Stimulated activated CD8-positive, alpha-beta memory T cell treated with anti-CD3 and anti-CD28 coated beads, Interleukin-4, amount 100 ng/mL, for 24 hours (primary cell): ENCODE data around the gene ATG101.

Experiments
- DNase-seq: peaks from one replicate; pipeline ENCODE4 v3.0.0-alpha.2; 2020; ENCODE audit warnings: low read depth

The ATG101 gene

DNA sequence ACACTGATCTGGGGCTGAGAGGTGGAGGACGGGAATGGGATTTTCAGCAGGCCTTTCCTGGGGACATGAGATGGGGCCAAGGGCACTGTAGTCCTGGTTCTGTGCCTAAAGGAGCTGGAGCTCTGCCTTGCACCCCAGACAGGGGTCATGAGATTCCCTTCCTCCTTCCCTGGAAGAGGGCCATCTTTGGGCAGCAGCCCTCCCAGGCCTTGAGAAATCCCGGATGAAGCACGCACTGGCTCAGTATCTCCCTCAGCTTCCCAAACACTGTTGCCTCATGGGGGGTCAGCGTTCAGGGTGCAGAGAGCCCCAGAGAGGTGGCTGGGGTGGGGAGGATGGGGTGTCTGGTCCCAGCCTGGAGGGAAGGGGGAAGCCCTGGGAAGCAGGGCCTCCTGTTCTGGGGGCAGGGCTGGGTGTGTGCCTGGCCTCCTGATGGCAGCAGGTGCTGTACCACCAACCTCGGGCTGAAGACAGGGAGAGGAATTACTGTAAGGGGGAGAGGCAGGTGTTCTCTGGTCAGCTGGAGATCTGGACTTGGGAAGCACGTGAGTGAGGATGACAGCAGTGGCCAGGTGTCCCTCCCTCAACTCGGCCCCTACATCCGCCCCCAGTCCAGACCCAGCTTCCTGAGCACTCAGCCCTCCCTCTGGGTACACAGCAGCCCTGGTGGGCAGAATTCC lies 26.9 kb upstream of the ATG101 start:
- no peak for DNase-seq

- DNase-seq = no peak
Observed at GRCh38 chr12:52043386-52044212, 26.2 kb upstream of the ATG101 start.

DNA sequence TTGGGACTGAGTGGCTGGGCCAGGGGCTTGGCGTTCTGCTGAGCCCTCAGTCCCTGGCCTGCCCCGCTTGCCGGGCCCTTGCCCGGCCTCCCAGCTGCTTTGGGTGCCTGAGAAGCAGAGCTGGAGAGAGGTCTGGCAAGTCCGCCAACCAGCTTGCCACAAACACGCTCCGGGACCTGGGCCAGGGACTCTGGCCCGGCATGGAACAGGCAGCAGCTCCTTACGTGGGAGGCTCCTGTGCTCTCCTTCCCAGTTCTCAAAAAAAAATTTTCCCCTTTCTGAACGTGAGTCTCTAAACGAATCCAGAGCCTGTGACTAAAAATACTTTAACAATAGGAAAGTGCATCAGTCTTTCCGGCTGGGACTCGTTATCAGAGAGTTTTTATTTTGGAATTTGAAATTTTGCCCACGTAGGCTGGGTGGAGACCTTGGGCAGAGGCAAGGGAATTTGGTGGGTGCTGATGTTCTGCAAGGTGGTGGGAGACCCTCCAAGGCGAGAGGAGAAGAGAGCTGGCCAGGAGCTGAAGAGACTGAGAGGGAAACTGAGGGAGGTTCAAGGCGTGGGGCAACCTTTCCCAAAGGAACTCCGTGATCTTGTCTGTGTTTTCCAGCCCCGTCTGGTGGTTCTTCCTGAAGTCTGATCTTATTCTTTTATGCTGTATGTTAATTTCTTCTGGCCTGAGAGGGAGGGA lies 25.3 kb upstream of the ATG101 start:
- no peak for DNase-seq

GRCh38 chr12:52045794-52046199 lies 24.0 kb upstream of the ATG101 start:
- DNase-seq = no peak

DNA sequence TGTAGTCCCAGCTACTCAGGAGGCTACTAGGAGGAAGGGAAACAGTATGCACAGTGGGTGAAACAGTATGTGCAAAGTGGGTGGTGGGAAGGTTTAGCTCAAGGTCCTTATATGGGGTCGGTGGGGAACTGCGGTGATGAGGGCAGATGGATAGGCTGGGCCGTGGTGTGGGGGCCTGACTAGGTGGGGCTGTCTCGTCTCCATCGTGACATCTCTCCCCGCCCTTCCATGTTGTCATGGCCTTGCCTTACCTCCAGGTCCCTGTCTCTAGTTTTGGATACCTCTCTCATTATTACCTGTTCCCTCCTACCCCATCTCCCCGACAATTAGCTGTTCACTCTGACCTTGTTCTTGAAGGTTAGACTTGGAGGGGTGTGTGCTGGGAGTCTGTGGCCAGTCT lies 22.9 kb upstream of the ATG101 start:
- DNase-seq = no peak

DNA sequence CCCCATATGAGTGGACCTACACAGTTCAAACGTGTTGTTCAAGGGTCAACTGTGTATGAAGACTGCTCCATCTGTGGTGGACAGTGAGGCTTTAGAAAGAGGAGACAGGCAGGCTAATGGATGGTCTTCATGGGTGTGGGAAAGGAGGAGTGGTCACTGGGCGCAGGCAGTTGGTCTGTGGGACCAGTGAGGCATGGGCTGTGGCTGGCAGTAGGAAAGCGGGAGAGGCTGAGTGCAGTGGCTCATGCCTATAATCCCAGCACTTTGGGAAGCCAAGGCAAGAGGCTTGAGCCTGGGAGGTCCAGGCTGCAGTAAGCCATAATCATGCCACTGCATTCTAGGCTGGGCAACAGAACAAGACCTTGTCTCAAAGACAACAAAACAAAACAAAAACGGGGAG lies 20.5 kb upstream of the ATG101 start:
- DNase-seq = no peak

- no peak for DNase-seq
Observed at GRCh38 chr12:52049688-52050087, 20.1 kb upstream of the ATG101 start.

DNA sequence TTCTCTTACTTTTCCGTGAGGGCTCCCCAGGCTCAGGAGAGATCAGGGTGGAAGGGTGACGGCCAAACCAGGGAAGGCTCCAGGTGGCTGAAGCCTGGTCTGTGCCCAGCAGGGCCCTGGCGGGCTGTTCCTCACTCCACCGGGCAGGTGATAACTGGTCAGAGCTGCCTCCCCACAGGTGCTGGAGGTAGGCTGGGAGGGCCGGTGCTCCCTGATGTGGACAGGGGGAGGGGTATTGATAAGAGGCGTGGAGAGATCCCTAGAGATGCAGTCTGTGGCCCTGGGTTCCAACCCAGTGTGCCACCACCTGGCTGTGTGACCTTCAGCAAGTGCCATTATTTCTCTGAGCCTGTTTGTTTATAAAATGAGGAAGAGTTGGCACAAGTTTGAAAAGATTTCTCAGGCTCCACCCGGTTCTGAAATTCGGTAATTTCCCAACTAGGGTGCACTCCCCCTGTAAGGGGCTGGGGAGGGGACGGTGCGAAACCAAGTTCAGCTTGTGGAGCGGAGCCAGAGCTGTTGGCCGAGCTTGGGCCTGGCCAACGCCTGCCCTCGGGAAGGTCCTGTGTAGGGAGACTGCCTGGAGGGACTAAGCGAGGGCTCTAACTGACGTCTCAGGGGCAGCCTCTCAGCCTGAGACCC lies 19.5 kb upstream of the ATG101 start:
- no peak for DNase-seq

DNA sequence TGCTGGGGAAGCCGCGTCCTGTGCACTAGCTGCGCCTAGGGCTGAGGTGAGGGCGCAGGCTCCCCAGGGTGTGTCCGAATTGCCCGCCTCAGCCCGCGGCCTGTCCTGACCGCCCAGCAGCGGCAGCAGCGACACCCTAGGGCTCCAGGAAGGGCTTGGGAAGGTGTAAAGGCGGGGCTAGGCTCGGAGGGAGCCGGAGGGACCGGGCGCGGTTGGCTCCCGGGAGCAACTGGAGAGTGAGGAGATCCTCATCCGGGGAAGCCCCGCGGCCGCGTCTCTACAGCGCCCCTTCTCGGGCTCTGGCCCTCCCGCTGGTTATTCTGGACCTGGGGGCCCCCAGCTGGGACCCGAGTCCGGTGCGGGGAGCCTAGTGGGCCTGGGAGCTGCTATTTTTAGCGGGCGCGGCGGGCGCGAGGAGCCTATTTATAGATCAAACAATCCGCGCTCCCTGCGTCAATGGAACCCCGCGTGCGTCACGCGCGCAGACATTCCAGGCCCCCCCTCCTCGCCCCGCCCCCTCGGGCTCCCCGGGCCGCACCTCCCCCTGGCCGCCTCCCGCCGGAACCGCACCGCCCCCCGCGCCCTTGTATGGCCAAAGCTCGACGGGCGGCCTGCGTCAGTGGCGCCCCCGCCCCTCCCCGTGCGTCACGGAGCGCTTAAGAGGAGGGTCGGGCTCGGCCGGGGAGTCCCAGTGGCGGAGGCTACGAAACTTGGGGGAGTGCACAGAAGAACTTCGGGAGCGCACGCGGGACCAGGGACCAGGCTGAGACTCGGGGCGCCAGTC lies 18.8 kb upstream of the ATG101 start, which contains the start of gene NR4A1:
TSS of gene NR4A1 (plus strand) at position 685 of the 784 bp plus-strand sequence. CDS start 2,887 bp downstream, outside the sequence.
- DNase-seq = peak; percentile 99

DNA sequence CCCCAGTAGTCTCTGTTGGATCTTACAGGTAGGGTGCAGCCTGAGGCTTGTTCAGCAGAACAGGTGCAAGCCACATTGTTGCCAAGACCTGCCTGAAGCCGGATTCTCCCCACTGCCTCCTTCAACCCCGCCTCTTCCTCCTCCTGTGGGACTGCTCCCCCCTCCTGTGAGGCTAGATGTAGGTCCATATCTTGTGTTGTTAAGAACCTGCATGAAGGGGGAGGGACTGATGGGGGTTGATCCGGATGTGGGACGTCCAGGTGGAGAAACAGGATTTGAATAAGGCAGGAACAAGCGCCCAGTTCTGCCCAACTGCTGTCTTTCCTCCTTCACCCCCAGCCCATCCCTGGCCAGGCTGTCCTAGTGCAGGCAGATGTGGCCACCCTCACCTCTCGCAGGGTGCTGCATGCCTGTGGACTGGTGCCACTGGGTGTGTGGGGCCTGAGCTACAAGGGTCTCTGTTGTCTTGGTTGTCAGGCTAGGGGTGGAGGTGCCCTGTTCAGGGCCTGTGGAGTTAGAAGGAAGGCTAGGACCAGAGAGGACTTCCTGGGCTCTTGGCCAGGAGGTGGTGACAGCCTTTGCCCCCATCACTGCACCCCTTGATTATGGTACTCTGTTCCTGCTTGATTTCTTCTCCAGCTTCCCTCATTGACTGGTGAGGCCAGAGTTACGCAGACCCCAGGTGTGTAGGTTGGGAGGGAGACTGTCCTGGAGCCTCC lies 17.2 kb upstream of the ATG101 start:
- DNase-seq = no peak

GRCh38 chr12:52053536-52054209 lies 16.1 kb upstream of the ATG101 start:
- no peak for DNase-seq

DNA sequence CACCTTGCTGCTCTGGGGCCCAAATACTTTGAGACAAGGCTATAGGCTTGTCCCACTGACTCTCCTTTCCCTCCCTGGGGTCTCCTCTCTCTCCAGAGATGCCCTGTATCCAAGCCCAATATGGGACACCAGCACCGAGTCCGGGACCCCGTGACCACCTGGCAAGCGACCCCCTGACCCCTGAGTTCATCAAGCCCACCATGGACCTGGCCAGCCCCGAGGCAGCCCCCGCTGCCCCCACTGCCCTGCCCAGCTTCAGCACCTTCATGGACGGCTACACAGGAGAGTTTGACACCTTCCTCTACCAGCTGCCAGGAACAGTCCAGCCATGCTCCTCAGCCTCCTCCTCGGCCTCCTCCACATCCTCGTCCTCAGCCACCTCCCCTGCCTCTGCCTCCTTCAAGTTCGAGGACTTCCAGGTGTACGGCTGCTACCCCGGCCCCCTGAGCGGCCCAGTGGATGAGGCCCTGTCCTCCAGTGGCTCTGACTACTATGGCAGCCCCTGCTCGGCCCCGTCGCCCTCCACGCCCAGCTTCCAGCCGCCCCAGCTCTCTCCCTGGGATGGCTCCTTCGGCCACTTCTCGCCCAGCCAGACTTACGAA lies 15.4 kb upstream of the ATG101 start:
- DNase-seq = no peak

DNA sequence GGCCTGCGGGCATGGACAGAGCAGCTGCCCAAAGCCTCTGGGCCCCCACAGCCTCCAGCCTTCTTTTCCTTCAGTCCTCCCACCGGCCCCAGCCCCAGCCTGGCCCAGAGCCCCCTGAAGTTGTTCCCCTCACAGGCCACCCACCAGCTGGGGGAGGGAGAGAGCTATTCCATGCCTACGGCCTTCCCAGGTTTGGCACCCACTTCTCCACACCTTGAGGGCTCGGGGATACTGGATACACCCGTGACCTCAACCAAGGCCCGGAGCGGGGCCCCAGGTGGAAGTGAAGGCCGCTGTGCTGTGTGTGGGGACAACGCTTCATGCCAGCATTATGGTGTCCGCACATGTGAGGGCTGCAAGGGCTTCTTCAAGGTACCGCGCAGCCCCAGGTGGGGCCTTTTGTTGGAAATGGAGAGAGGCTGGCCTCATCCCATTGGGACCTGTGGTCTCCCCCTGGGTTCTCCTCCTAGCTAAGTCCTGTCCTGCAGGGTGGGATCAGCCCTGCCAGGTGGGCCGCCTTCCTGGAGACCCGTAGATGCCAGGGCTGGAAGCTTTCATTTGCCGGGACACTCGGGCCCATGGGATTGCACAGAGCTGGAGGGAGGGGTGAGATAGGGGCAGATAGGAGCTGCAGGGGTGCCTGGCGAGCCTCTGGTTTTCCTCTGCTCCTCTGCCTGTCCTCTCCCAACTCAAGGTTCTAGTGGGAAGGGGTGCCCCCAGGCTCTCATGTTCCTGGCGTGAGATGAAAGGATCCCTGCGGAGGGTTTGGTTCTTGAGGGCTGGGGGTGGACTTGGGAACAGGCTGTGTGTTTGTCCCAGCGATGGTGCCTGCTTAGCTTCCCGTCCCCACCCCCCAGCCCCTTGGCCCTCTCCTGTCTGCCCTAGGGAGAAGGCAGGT lies 14.7 kb upstream of the ATG101 start:
- no peak for DNase-seq

DNA sequence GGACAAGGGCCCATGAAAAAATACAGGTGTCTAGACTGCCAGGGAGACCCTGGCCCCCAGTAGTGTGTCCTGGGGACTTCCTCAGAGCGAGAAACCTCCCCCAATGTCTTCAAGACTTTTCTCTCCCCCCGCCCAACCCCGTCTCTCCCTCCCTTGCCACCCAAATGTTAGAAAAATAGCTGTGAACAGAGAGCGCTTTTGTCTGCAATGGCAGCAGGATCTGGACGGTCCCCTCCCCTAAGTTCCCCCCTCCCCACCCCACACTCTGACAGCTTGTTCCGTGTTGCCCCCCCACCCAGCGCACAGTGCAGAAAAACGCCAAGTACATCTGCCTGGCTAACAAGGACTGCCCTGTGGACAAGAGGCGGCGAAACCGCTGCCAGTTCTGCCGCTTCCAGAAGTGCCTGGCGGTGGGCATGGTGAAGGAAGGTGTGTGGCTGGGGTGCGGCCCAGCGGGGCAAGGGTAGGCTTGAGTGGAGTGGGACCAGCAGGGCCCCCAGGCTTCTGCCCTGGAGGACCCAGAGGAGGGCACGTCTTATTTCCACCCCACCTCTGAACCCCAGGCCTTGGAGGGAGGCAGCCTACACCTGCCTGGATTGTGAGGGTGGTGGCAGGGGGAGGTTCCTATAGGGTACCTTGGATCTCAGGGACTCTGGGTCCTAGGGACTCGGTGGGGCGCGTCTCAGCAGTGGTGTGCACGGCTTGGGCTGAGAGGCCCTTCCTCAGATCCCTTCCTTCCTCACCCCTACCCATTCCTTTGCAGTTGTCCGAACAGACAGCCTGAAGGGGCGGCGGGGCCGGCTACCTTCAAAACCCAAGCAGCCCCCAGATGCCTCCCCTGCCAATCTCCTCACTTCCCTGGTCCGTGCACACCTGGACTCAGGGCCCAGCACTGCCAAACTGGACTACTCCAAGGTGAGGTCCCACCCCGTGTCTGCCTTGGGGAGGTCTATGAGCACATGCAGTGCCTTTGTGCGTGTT lies 13.8 kb upstream of the ATG101 start:
- no peak for DNase-seq

DNA sequence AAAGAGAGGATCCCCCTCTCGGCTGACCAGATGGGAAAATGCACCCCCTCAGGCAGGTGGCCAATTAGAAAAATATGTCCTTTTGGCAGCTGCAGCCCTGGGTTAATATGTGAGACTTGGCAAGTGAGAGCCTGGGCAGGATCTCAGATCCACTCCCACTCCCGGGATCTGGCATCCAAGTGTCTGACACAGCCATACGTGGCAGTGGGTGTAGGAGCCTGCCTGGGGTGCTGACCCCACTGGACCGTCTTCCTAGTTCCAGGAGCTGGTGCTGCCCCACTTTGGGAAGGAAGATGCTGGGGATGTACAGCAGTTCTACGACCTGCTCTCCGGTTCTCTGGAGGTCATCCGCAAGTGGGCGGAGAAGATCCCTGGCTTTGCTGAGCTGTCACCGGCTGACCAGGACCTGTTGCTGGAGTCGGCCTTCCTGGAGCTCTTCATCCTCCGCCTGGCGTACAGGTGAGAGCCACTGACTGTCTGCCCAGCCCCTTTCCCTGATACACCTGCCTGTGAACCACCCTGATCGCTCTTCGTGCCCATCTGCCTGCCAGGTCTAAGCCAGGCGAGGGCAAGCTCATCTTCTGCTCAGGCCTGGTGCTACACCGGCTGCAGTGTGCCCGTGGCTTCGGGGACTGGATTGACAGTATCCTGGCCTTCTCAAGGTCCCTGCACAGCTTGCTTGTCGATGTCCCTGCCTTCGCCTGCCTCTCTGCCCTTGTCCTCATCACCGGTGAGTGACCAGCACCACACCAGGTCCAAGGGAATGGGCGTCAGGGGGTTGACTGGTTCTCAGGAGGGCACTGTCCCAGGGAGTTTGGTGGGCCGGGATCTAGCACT lies 12.8 kb upstream of the ATG101 start:
- no peak for DNase-seq
